Gastroesophageal sphincter (tissue), 3 donors: ENCODE measurements around the gene KLHL2.

Source experiments
- CTCF ChIP-seq, 4 experiments: fragments of 200-600 bp in 2 of 4; fragments of 450-650 bp in 2 of 4; sonication (generic) in 1 of 4; IDR thresholded peaks; one replicate each; pipeline ENCODE4 v1.5.1; 2017 to 2019; ENCODE audit warnings: antibody characterized with exemption in 4 of 4, mild to moderate bottlenecking in 2 of 4, moderate library complexity in 2 of 4
- POLR2A ChIP-seq, 2 donors: fragments of 450-650 bp; IDR thresholded peaks; one replicate each; pipeline ENCODE4 v1.6.1; 2017; ENCODE audit warnings: antibody characterized with exemption in 2 of 2, mild to moderate bottlenecking in 2 of 2, moderate library complexity in 1 of 2
- POLR2AphosphoS5 ChIP-seq: sonication (generic); formaldehyde crosslinking; IDR thresholded peaks from one replicate; pipeline ENCODE4 v1.6.1; 2017; ENCODE audit warnings: antibody characterized with exemption

DNA sequence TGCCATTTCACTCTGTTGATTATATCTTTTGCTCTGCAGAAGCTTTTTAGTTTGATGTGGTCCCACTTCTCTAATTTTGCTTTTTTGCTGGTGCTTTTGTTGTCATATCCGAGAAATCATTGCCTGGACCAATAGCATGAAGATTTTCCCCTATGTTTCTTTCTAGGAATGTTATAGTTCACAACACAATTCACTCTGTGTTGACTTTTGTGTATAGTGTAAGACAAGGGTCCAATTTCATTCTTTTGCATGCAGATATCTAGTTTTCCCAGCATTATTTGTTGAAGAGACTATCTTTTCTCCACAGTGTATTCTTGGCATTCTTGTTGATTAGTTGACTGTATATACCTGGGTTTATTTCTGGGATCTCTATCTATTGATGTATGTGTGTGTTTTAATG is 163.2 kb downstream of the KLHL2 start:
- no peak for TF ChIP-seq CTCF (IDR thresholded peaks at IDR 0.05)
- no peak for TF ChIP-seq POLR2AphosphoS5
- TF ChIP-seq POLR2A (IDR thresholded peaks at IDR 0.05) = no peak
